GM20431 (cell line): ENCODE measurements around the gene TET2.

Experiments
- in situ Hi-C: fragments of 300-500 bp; cut with MseI, MboI; formaldehyde crosslinking; loops from one replicate; pipeline ENCODE4 v1.15.0; 2020; ENCODE audit warnings: low sequenced_read_pairs; ENCODE audit not compliant: unreplicated experiment

Gene TET2

GRCh38 chr4:105210916-105211315 lies 64.2 kb downstream of the TET2 start:
- in situ Hi-C loops: no loop called here

DNA sequence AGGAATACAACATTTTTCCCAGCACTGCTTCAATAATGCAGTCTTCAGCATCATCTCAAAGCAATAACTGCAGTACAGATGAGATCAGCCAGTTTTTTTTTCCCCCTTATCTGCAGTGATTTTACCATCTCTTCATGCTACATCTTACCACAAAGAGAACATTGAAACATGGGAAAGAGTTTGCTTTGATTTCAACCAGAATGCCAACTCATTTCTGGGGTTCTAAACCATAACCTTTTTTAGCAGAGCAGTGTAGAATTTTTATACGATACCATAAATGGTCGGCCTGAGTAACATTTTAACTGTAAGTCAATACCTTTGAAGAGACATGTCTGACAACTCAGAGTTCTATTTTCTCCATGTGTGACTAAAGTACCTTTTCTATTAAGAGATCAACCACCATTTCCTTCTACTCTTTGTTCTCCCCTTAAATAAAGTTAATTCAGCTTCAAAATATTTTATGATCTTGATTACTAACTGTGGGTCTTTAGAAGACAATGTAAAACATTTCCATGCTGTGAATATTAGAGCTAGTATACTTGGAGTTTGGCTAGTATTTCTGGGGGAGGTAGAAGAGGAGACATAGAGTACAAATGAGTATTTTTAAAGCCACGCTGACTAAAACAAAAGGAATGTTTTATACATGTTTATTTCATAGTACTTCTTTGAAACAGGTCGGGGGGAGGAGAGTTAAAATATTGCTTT lies 69.1 kb downstream of the TET2 start:
- in situ Hi-C loops: no loop called here

GRCh38 chr4:105225500-105225899 lies 78.8 kb downstream of the TET2 start:
- in situ Hi-C loops: no loop called here

DNA sequence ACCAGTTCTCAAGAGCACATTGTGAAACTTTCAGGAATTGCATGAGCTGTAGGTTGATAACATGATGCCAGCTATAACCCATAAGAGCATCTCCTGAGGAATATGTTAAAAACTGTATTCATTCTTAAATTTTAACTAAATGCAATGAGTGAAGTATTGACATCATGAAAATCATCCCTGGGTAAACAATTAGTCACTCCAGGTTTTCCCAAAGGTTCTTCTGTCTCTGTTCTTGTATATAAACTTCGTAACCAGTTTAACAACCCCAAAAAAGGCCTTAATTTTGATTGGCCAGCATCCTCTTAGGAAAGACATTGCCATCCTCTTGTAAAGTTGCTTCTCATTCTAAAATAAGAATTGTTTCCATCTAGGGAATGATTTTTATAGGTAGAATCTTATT lies 80.4 kb downstream of the TET2 start:
- in situ Hi-C loops: no loop called here

DNA sequence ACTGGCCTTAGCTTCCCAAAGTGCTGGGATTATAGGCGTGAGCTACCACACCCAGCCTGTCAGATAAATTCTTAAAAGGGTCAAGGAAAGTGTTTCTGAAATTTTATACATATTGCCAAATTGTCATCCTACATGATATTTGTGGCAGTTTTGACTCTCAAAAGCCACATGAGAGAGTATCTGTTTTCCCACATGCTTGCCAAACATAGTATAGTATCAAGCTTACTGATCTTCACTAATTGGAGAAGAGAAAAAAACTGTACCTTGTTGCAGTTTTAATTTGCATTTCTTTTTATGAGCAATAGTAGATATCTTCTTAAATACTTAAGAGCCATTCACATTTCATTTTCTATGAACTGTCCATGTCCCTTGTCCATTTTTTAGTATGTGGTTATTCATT lies 83.6 kb downstream of the TET2 start:
- in situ Hi-C loops: no loop called here

DNA sequence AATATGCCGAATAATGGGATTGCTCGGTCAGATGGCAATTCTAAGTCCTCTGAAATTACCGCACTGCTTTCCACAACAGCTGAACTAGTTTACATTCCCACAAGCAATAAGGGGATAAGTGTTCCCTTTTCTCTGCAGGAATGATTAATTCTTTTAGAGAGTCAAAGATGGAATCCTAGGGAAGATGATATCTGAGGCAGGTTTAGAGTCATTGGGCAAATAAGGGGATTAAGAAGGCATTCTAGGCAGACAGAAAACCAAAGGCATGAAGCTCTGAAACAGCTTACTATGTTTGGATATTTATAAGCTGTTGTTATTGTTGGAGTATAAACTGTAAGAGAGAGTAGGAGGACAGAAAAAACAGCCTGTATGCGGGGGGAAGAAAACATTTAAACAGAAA lies 85.7 kb downstream of the TET2 start:
- in situ Hi-C loops: no loop called here

GRCh38 chr4:105234582-105234981 lies 87.9 kb downstream of the TET2 start:
- in situ Hi-C loops: no loop called here

- in situ Hi-C loops: no loop called here
These were observed 89.7 kb downstream of the TET2 start for GRCh38 chr4:105236202-105236915.

DNA sequence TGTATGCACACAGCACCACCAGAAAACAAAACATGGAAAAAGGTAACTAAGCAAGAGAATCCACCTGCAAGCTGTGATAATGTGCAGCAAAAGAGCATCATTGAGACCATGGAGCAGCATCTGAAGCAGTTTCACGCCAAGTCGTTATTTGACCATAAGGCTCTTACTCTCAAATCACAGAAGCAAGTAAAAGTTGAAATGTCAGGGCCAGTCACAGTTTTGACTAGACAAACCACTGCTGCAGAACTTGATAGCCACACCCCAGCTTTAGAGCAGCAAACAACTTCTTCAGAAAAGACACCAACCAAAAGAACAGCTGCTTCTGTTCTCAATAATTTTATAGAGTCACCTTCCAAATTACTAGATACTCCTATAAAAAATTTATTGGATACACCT lies 90.2 kb downstream of the TET2 start:
- in situ Hi-C loops: no loop called here

GRCh38 chr4:105240037-105240436 lies 93.4 kb downstream of the TET2 start:
- in situ Hi-C loops: no loop called here

GRCh38 chr4:105241451-105241850 lies 94.8 kb downstream of the TET2 start:
- in situ Hi-C loops: no loop called here

DNA sequence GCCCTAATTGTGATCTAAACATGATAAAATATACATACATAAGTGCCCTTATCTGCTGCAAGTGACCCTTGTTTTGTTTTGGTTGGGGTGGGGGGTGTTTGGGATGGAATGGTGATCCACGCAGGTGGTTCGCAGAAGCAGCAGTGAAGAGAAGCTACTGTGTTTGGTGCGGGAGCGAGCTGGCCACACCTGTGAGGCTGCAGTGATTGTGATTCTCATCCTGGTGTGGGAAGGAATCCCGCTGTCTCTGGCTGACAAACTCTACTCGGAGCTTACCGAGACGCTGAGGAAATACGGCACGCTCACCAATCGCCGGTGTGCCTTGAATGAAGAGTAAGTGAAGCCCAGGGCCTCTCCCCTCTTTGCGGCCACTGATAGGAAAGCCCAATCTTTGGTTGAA lies 96.8 kb downstream of the TET2 start:
- in situ Hi-C loops: no loop called here

- in situ Hi-C loops: no loop called here
These were observed 100.0 kb downstream of the TET2 start for GRCh38 chr4:105246712-105247111.

DNA sequence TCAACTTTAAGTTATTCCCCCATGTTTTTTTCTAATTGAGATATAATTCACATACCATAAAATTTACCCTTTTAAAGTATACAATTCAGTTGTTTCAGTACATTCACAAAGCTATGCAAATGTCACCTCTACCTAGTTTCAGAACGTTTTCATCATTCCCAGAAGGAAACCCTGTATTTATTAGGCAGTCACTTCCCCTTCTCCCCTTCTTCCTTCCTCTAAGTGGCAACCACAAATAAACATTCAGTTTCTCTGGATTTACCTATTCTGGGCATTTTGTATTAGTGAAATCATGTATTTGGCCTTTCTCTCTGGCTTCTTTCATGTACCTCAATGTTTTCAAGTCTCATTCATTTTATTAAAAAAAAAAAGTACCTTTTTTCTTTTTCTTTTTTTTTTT lies 101.9 kb downstream of the TET2 start:
- in situ Hi-C loops: no loop called here

- in situ Hi-C loops: no loop called here
These were observed 111.3 kb downstream of the TET2 start for GRCh38 chr4:105257817-105258495.

DNA sequence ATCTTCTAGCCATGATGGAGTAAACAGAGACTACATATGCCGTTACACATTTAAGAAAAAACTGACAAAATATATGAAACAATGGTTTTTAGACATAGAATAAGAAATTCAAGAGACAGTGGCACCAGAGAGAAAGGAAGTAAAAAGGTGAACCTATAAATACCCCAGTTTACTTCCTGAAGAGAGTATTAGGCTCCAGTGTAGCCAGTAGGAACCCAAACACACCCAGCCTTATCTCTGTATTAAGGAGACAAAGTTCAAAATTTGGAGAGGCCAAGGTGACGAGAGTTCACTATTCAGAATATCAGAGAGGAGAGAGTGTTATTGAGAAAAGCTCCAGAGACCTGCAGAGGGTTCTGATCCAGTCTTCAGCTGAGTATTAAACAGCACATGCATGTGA lies 119.0 kb downstream of the TET2 start:
- in situ Hi-C loops: no loop called here

- in situ Hi-C loops: no loop called here
These were observed 120.6 kb downstream of the TET2 start for GRCh38 chr4:105267280-105267679.

DNA sequence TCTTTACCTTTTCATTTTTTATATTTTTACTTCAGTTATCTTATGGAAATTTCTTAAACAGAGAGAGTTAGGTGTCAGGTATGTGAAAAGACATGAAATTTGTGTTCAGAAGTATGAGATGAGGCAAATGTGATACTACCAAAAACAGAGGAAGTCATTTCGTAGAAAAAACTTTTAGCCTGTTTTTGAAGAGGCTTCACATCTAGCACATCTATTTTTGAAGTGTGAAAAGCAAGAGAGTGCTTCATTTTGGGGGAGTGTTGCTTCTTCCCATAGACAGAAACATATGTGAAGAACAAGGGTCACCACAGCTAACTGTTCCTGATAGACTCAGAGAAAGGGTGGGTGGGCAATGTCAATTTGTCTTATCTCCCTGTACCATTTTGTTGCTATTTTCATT lies 125.3 kb downstream of the TET2 start:
- in situ Hi-C loops: no loop called here

DNA sequence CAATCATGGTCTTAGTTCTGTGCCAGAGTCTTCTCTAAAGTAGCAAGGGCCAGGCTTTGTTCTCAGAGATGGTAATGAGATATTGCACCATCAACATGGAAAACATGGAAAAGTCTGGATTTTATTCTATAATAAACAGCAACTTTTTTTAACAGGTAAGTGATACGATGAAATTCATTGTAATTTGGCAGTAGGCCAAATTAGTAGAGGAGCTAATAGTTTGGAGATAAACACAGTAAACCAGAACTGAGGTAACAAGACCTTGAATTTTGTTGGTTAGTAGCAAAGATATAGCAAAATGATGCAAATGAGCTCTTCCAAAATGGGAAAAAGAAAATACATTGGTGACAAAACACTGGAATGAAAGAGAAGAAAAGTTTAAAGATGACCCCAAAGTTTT lies 126.6 kb downstream of the TET2 start:
- in situ Hi-C loops: no loop called here

DNA sequence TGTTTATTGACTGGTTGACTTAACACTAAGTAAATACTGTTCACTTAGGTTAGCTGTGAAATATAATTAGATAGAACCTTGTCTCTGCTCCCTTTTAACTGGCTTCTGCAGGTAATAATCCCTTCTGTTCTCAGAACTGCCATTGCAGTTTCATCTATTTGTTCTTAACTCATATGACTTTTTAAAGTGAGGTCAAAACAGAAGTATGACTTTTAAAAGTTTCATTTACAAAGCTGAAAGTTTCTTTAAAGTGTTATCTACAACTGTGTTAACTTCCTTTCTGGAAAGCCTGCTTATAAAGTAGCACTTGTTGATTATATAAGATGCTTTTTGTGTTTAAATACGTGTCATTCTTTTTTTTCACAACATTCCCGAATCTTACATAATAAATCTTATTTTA lies 127.4 kb downstream of the TET2 start:
- in situ Hi-C loops: no loop called here

DNA sequence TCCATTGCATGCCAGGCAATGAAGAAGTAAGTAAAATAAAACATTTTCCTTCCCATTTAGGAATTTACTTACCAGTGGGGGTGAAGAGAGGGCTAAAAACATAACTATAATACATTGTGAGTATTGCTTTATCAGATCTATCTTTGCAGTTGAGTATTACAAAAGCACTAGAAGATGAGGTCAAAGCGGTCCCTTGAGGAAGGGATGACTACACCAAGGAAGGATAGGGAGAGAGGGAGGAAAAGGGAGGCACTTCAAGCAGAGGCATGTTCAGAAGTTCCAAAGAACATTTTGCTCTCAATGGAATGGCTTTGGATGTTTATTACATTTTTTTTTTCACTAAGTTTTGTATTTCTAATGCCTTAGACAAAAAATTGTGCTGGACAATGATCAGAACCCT lies 127.8 kb downstream of the TET2 start:
- in situ Hi-C loops: no loop called here
